ENCODE results near the gene CTPS2.
"Not testable (repeated sequence)": the region's sequence is repeated elsewhere in the genome, so short reads cannot be mapped to it uniquely, and the experiment has no call there.

The CTPS2 gene, protein sequence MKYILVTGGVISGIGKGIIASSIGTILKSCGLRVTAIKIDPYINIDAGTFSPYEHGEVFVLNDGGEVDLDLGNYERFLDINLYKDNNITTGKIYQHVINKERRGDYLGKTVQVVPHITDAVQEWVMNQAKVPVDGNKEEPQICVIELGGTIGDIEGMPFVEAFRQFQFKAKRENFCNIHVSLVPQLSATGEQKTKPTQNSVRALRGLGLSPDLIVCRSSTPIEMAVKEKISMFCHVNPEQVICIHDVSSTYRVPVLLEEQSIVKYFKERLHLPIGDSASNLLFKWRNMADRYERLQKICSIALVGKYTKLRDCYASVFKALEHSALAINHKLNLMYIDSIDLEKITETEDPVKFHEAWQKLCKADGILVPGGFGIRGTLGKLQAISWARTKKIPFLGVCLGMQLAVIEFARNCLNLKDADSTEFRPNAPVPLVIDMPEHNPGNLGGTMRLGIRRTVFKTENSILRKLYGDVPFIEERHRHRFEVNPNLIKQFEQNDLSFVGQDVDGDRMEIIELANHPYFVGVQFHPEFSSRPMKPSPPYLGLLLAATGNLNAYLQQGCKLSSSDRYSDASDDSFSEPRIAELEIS

DNA sequence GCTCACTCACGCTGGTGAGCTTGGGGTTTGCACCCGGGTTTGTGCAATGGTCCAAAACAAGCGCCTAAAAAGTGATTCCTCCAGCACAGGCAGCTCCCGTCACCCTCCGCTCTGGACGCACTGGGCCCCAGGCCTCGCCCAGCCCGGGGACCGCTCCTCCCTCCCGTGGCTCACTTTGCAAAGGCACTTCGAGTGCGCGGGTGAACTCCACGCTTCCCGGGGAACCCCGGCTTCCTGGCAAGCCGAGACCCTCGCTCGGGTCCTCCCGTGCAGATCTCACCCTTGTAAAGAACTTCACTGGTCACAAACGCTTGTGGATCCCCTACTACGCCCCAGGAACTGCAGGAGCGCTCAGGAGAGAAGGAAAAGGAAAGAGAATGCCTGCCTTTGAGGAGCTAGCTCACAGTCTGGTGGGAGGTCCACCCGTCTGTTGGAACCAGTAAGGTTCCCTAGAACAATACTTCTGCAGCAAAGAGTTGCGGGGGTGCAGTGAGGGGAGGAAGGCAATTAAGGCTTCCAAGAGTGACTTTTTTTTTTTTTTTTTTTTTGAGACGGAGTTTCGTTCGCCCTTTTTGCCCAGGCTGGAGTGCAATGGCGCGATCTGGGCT is at the start of gene CTPS2:
Gene CTPS2 (minus strand): TSS at position 122 of the 608 bp plus-strand sequence. CDS start 9,767 bp downstream, outside the sequence.
- peak; percentile 72 for DNase-seq (ENCODE audit: low read depth, low spot score)

DNA sequence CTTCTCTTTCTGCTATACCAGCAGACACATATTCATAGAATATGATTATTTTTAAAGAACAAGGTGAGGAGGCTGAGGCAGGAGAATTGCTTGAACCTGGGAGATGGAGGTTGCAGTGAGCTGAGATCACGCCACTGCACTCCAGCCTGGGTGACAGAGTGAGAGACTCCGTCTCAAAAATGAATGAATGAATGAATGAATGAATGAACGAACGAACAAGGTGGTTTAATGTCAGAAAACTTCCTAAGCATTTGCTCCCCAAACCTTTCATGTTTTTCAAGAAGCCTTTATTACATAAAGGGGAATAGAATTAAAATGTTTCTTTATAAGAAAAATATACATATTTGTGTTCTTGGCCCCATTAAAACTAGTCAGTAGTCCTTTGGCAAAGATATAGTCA is 49.0 kb upstream of the CTPS2 start:
- DNase-seq (ENCODE audit: low read depth, low spot score), result not testable (repeated sequence)

DNA sequence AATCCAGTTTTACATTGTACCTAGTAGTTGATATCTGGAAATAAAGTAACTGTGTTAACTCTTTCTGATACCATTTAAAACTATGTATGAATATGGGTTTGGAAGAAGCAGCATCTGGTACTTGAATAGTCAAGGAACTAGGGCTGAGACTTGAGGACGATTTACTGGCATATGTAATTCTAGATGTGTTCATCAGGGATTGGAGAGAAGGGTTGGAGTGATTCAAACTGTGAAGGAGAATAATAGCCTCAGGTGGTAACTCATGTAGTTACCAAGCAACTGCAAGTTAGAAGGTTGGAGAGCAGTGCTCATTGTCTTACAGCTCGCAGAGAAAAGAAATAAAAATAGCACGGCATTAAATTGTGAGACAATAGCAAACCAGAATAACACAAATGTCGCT is 44.3 kb upstream of the CTPS2 start:
- no peak for DNase-seq (ENCODE audit: low read depth, low spot score)

- peak; percentile 52 for DNase-seq (ENCODE audit: low read depth, low spot score)
These were observed 41.5 kb upstream of the CTPS2 start for GRCh38 chrX:16754019-16754418.

- no peak for DNase-seq (ENCODE audit: low read depth, low spot score)
These were observed 37.7 kb upstream of the CTPS2 start for GRCh38 chrX:16750136-16750535.

DNA sequence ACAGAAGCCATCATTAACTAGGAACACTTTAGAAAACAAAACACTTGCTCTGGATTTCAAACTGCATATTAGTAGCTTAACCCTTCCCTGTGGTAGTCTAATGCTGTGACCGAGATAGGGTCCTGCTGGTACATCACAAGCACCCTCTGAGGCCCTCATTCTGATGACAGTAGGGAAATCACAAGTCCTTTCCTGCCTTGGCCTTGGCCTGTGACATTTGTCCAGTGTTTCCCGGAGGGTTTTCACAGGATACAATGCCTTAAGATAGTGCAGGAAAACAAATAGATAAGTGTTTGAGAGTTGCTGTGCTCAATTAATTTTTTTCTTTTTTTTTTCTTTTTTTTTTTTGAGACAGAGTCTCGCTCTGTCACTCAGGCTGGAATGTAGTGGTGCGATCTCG is 36.0 kb upstream of the CTPS2 start:
- DNase-seq (ENCODE audit: low read depth, low spot score), result no peak

DNA sequence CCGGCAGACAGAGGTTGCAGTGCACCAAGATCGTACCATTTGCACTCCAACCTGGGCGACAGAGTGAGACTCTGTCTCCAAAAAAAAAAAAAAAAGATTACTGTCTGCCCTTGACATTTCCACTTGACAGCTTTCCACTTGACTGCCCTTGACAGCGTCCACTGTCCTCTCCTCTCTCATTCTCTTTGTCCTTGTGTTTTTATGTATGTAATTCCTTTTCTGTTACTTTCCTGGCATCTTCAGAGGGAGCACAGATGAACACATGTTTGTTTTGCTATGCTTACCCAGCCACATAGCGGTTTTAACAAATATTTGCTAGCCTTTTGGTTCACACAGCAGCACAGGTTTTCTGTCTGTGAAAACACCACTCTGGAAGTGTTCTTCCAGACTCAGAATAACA is 33.2 kb upstream of the CTPS2 start:
- peak; percentile 34 for DNase-seq (ENCODE audit: low read depth, low spot score)

DNA sequence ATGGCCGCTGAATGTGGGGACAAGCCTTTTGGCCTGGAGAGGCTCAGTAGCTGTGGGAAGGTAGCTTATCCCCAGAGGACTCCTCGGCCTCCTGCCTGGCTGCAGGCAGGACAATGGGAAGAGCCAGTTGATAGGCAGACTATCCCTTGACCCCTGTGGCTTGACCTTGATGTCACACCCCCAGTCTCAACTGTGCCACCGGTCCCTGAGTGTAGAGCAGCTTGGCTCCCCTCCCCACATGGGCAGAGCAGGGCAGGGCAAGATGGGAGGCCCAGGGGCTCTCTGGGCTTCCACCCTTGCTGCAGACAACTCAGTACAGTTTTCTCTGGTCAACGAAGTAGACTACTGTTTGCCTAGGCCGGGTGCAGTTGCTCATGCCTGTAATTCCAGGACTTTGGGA is 32.6 kb upstream of the CTPS2 start:
- DNase-seq (ENCODE audit: low read depth, low spot score), result no peak

GRCh38 chrX:16743604-16744325 is 31.3 kb upstream of the CTPS2 start:
- peak; percentile 92 for DNase-seq (ENCODE audit: low read depth, low spot score)

GRCh38 chrX:16739574-16739973 is 27.1 kb upstream of the CTPS2 start:
- peak; percentile 16 for DNase-seq (ENCODE audit: low read depth, low spot score)

- DNase-seq (ENCODE audit: low read depth, low spot score), result no peak
These were observed 24.6 kb upstream of the CTPS2 start for GRCh38 chrX:16737024-16737423.

- DNase-seq (ENCODE audit: low read depth, low spot score), result no peak
These were observed 20.5 kb upstream of the CTPS2 start for GRCh38 chrX:16733013-16733412.

GRCh38 chrX:16730450-16730849 is 18.0 kb upstream of the CTPS2 start:
- DNase-seq (ENCODE audit: low read depth, low spot score), result no peak

DNA sequence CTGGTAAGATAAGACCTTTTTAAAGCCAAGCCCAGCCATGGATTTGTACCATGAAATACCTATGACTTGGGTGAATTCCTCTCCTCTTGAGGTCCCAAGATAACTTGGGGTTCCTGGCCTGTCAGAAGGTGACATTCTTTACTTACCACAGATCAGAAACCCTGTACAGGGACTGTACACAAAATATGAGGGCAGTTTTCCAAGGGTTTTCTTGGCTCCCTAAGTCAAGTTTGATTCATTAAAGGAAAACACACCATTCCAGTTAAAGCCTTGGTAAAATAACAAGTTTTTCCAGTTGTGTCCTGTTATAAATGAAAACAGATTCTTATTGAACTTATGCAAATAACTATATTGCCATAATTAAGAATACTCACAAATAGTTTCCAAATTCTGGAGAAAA is 15.2 kb upstream of the CTPS2 start:
- DNase-seq (ENCODE audit: low read depth, low spot score), result no peak

- DNase-seq (ENCODE audit: low read depth, low spot score), result not testable (repeated sequence)
These were observed 14.0 kb upstream of the CTPS2 start for GRCh38 chrX:16726347-16726988.

GRCh38 chrX:16725072-16725471 is 12.6 kb upstream of the CTPS2 start:
- no peak for DNase-seq (ENCODE audit: low read depth, low spot score)

DNA sequence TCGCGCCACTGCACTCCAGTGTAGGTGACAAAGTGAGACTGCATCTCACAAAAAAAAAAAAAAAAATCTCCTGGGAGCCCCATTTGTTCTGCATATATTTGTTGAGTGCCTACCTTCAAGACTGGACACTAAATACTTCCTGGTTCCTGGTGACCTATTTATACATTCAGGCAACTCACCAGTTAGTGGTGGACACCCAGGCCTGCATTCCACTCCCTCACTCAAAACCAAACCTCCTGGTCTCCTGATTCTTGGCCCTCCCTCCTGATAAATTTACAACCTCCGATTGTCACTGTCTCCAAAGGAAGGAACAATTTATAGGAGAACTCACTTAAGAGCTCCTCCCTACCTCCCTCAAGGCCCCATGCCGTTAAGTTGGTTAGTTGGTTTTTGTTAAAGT is 10.0 kb upstream of the CTPS2 start:
- DNase-seq (ENCODE audit: low read depth, low spot score), result no peak

- DNase-seq (ENCODE audit: low read depth, low spot score), result peak; percentile 99
These were observed 7.0 kb upstream of the CTPS2 start, which contains the start of gene SYAP1 for GRCh38 chrX:16719334-16720084. SYAP1 (plus strand) TSS chrX:16719612; CDS start chrX:16719725, 113 bp downstream.

GRCh38 chrX:16718824-16719333 is 6.4 kb upstream of the CTPS2 start:
- DNase-seq (ENCODE audit: low read depth, low spot score), result no peak

GRCh38 chrX:16716451-16716850 is 4.0 kb upstream of the CTPS2 start:
- not testable (repeated sequence) for DNase-seq (ENCODE audit: low read depth, low spot score)

DNA sequence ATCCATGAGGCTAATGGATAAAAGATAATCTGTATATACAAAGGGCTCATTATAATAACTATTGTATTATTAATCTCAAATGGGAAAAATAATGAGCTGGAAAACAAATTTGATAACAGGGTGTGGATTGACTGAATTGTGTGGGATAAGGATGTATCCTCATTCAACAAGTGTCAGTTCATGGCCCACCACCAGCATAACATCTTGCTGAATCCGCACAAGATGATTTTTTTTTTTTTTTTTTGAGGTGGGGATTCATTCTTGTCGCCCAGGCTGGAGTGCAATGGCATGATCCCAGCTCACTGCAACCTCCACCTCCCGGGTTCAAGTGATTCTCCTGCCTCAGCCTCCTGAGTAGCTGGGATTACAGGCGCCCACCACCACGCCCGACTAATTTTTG is 3.2 kb upstream of the CTPS2 start:
- not testable (repeated sequence) for DNase-seq (ENCODE audit: low read depth, low spot score)

All from astrocyte of the hippocampus (primary cell).